ENCODE measurements around the gene STX8.
A peak's percentile ranks its signal among the peaks of the same experiment; 100 is the strongest.
"Not testable (repeated sequence)": the region's sequence is repeated elsewhere in the genome, so short reads cannot be mapped to it uniquely, and the experiment has no call there.

Gene STX8

DNA sequence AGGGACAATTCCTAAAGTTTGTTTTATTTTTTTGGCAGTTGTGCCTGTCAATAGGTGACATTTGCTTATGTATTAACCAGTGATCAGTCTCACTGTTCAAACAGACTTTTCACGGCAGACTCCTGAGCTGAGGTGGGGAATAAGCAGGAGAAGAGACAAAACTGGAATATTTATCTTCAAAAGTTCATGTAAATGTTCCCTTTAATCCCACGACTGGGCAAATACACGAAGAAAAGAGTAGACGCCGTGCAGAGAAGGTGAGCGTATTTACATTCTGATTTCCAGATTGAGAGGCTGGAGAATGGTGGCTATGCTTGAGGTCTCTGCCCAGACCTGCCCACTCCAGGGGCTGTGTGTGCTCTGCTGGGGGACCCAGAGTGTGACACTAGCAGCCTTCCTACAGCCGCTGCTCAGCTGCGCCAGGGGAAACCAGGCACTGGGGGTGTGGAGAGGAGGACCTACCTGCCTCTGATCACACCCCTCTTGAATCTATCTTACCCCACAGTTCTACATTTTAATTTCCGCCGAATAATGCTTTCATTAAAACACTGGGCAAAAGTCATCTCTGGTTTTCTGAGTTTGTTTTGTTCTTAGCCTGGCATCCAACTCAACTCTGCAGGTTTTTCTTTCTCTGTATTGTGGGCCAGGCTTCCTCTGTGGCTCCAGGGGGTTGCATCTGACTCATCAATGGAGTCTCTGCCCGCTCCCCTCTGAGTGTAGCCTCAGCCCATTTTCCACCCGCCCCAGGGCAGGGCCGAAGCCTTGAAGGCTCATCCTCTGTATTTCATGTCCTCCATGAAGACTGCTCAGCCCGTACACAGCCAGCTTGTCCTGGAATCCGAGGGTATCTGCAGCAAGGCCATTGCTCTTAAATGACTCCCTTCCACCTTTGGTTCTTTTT is 317.3 kb downstream of the STX8 start:
- H3K4me3 ChIP-seq (ENCODE audit: low read depth, low read length) = no peak overlapping the region
- in situ Hi-C loops (cut with HindIII; ENCODE audit: low sequenced_read_pairs) = no loop called here
- peak; percentile 54 for DNase-seq (ENCODE audit: low read depth, low spot score)
- TF ChIP-seq, protein P1, sequence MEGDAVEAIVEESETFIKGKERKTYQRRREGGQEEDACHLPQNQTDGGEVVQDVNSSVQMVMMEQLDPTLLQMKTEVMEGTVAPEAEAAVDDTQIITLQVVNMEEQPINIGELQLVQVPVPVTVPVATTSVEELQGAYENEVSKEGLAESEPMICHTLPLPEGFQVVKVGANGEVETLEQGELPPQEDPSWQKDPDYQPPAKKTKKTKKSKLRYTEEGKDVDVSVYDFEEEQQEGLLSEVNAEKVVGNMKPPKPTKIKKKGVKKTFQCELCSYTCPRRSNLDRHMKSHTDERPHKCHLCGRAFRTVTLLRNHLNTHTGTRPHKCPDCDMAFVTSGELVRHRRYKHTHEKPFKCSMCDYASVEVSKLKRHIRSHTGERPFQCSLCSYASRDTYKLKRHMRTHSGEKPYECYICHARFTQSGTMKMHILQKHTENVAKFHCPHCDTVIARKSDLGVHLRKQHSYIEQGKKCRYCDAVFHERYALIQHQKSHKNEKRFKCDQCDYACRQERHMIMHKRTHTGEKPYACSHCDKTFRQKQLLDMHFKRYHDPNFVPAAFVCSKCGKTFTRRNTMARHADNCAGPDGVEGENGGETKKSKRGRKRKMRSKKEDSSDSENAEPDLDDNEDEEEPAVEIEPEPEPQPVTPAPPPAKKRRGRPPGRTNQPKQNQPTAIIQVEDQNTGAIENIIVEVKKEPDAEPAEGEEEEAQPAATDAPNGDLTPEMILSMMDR (IDR thresholded peaks at IDR 0.05; ENCODE audit: low read depth, low read length) = no peak

GRCh38 chr17:9257630-9257965 is 318.0 kb downstream of the STX8 start:
- in situ Hi-C loops (cut with HindIII; ENCODE audit: low sequenced_read_pairs); H3K4me3 ChIP-seq (ENCODE audit: low read depth, low read length); DNase-seq (ENCODE audit: low read depth, low spot score): not testable (repeated sequence)

DNA sequence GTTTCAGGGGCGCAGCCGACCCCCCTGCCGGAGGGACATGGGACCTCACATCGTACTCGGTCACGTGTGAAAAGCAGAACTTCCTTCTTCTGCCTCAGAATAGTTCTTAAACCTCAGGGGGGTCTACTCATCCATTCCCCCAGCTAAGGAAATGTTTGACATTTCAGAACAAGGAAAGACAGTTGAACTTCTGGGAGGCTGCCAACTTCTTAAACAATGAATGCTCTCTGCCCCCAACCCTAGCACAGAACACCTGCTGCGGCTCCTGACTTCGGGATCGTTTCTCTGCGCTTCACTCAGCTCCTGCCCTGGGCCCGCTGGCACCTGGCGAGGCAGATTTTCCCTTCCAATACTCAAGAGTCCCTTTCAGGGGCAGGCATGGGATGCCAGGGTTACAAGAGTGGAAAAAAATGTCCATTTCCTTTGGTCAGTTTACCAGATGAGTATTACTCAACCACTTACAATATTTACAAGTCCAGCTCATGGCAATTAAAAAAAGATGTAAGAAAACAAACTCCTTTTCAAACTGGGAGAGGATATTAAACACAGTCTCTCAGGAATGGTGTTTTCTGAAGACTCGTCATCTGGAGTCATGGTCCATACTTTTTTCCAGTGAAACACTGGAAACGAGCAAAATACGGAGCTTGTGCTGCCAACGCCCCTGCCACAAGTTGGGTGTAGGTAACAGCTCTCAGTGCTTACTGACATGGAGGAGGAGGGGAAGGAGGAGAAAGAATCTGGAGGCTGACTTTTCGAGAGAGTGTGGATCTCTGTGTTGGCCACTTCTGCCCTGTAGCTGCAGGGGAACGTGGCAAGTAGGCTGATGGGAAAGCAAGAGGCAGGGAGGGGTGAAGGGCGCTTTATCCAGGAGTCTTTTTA is 318.6 kb downstream of the STX8 start:
- no peak overlapping the region for H3K4me3 ChIP-seq (ENCODE audit: low read depth, low read length)
- in situ Hi-C loops (cut with HindIII; ENCODE audit: low sequenced_read_pairs) = no loop called here
- TF ChIP-seq, protein P1 (IDR thresholded peaks at IDR 0.05; ENCODE audit: low read depth, low read length) = no peak
- peak; percentile 47 for DNase-seq (ENCODE audit: low read depth, low spot score)

DNA sequence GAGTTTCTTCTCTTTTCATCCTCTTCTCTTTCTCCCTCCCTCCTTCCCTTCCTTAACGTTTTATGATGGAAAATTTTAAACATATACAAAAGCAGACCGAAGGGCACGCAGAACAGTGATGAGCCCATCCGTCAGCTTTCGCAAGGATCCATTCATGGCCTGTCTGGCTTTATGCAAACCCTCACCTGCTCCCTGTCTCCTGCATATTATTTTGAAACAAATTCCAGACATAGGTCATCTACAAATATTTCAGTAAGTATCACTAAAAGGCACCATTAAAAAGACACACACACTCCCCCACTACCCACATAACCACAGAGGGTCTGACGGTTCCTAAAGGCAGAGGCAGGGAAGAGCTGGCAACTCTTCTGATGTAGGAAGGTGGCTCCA is 319.3 kb downstream of the STX8 start:
- in situ Hi-C loops (cut with HindIII; ENCODE audit: low sequenced_read_pairs) = no loop called here
- no peak overlapping the region for H3K4me3 ChIP-seq (ENCODE audit: low read depth, low read length)
- TF ChIP-seq, protein P1 (IDR thresholded peaks at IDR 0.05; ENCODE audit: low read depth, low read length) = no peak
- no peak for DNase-seq (ENCODE audit: low read depth, low spot score)

GRCh38 chr17:9255833-9256232 is 319.8 kb downstream of the STX8 start:
- in situ Hi-C loops (cut with HindIII; ENCODE audit: low sequenced_read_pairs) = no loop called here

DNA sequence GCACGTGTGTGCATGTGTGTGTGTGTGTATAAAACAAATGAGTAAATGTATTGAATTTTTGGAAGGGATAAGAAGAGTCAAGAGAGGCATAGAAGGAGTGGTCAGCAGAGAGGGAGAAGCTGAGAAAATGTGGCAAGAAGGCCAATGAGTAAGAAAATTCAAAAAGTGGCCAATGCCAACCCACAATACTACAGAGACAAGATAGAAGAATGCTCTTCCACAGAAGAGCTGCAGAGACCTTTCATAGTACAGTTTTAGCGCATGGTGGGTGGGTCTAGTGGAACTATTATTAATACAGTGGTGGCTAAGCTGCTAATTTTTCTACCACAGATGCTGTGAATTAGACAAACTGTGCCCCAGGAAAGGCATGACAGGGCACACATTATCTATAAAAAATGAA is 320.8 kb downstream of the STX8 start:
- no peak overlapping the region for H3K4me3 ChIP-seq (ENCODE audit: low read depth, low read length)
- DNase-seq (ENCODE audit: low read depth, low spot score) = no peak
- TF ChIP-seq, protein P1 (IDR thresholded peaks at IDR 0.05; ENCODE audit: low read depth, low read length) = no peak
- in situ Hi-C loops (cut with HindIII; ENCODE audit: low sequenced_read_pairs) = no loop called here

More at GRCh38 chr17:9255833-9256232, 319.8 kb downstream of the STX8 start:
- TF ChIP-seq, protein P1 (IDR thresholded peaks at IDR 0.05; ENCODE audit: low read depth, low read length) = no peak
- no peak overlapping the region for H3K4me3 ChIP-seq (ENCODE audit: low read depth, low read length)
- no peak for DNase-seq (ENCODE audit: low read depth, low spot score)

DNA sequence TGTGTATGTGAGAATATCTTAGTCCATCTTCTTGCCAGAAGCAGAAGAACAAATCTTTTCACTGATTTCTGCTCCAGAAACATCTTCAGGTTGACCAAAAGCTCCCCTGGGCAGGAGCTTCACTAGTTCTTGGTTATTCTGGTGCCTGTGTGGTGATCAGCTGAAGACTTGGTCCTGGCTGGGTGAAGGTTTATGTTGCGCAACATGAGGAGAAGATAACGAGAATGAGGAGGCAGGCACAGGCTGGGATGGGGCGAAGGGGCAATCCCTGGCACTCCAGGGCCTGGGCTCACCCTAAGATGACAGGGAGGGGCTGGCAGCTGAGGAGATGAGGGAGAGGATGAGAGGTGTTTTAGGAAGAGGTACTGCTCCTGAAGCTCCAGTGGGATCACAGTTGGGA is 322.3 kb downstream of the STX8 start:
- in situ Hi-C loops (cut with HindIII; ENCODE audit: low sequenced_read_pairs) = no loop called here
- no peak for DNase-seq (ENCODE audit: low read depth, low spot score)
- TF ChIP-seq, protein P1 (IDR thresholded peaks at IDR 0.05; ENCODE audit: low read depth, low read length) = no peak
- H3K4me3 ChIP-seq (ENCODE audit: low read depth, low read length) = no peak overlapping the region
